Smooth muscle cell (in vitro differentiated cells): Measurements from ENCODE around the gene KLHDC1. TPM values are rescaled to one million over a fixed set of nuclear protein-coding genes. Genes with fewer than 3 reads are reported as not detected.

Experiments
- DNase-seq: peaks from one replicate; lab custom pipeline; 2025; ENCODE audit not compliant: unreplicated experiment; lab: John Stamatoyannopoulos, UW
- H2AFZ ChIP-seq: fragments of 200-600 bp; sonication (generic); 2 replicates; pipeline ENCODE4 v1.6.0; 2016; ENCODE audit warnings: antibody characterized with exemption, low read depth, mild to moderate bottlenecking
- H3F3A ChIP-seq: fragments of 200-600 bp; sonication (generic); 2 replicates; pipeline ENCODE4 v1.6.0; 2017; ENCODE audit warnings: antibody characterized with exemption, low read depth
- H3K27ac ChIP-seq: fragments of 200-600 bp; sonication (generic); 2 replicates; pipeline ENCODE4 v1.5.1; 2016; ENCODE audit warnings: low read depth, mild to moderate bottlenecking
- H3K27me3 ChIP-seq: fragments of 200-600 bp; sonication (generic); 2 replicates; pipeline ENCODE4 v1.6.1; 2016; ENCODE audit warnings: low read depth, mild to moderate bottlenecking
- H3K36me3 ChIP-seq: fragments of 200-600 bp; sonication (generic); 2 replicates; pipeline ENCODE4 v1.5.1; 2016; ENCODE audit warnings: low read depth
- H3K4me1 ChIP-seq: fragments of 200-600 bp; sonication (generic); 2 replicates; pipeline ENCODE4 v1.5.1; 2016; ENCODE audit warnings: low read depth
- H3K4me2 ChIP-seq: fragments of 200-600 bp; sonication (generic); 2 replicates; pipeline ENCODE4 v1.6.0; 2016; ENCODE audit warnings: mild to moderate bottlenecking
- H3K4me3 ChIP-seq: fragments of 200-600 bp; sonication (generic); 2 replicates; pipeline ENCODE4 v1.5.1; 2016; ENCODE audit warnings: mild to moderate bottlenecking
- H3K79me2 ChIP-seq: fragments of 200-600 bp; sonication (generic); 2 replicates; pipeline ENCODE4 v1.6.0; 2016; ENCODE audit warnings: low read depth, mild to moderate bottlenecking
- H3K9ac ChIP-seq: fragments of 200-600 bp; sonication (generic); 2 replicates; pipeline ENCODE4 v1.6.0; 2016; ENCODE audit warnings: low read depth
- H3K9me3 ChIP-seq: fragments of 200-600 bp; sonication (generic); replicated peaks from 2 replicates; pipeline ENCODE4 v1.5.1; 2016; ENCODE audit warnings: low read depth
- H4K20me1 ChIP-seq: fragments of 200-600 bp; sonication (generic); 2 replicates; pipeline ENCODE4 v1.6.0; 2016; ENCODE audit warnings: low read depth
- CTCF ChIP-seq: fragments of 200-600 bp; sonication (generic); IDR thresholded peaks from 2 replicates; pipeline ENCODE4 v1.5.1; 2017; ENCODE audit warnings: borderline replicate concordance, mild to moderate bottlenecking, antibody characterized with exemption; ENCODE audit not compliant: insufficient read depth, poor library complexity, severe bottlenecking
- WGBS: methylation state at CpG from one replicate; pipeline ENCODE4 v1.1.7; 2016; ENCODE audit warnings: low lambda C conversion rate; 5-methylcytosine and 5-hydroxymethylcytosine counted together
- polyA plus RNA-seq: library from polyadenylated mRNA; unstranded; fragments of >200 nt; fragmentation: Nextera tagmentation; extraction: Ambion mirVana; gene quantifications from 2 replicates; pipeline ENCODE4 v1.2.1, GENCODE V29; 2016
- total RNA-seq: library from RNA; depleted of rRNA; stranded (reverse); fragments of >200 nt; gene quantifications from 2 replicates; pipeline ENCODE4 v1.2.3, GENCODE V29; 2014

KLHDC1 gene
- total and polyA plus RNA-seq, 2 experiments from 2014 or later: 5.1 to 5.9 TPM

- Histone ChIP-seq H3K9me3 (no peaks in the 10 kb centered on the region), H3K79me2 (peaks cover 39% of the 10 kb centered on the region), H3K36me3 (no peaks in the 10 kb centered on the region), H3K4me2 (peak within 1 kb of the TSS; percentile 87), H3K27me3 (no peaks in the 10 kb centered on the region), H4K20me1 (peaks cover 9% of the 10 kb centered on the region), H3F3A (peaks cover 7% of the 10 kb centered on the region), H2AFZ (peak within 1 kb of the TSS; percentile 65), H3K4me3 (peak within 1 kb of the TSS; percentile 97), H3K4me1 (peaks cover 5% of the 10 kb centered on the region), H3K9ac (peak within 1 kb of the TSS; percentile 97), H3K27ac (peak within 1 kb of the TSS; percentile 94)
- WGBS: under 1% methylated on average over 84 of the region's 86 CpGs
- peak; percentile 62 for DNase-seq
- peak; percentile 23 for TF ChIP-seq CTCF
Measured at GRCh38 chr14:49767571-49768300, 74.8 kb downstream of the KLHDC1 start, which contains the start of gene KLHDC2. Gene KLHDC2 (plus strand): TSS chr14:49768153. CDS start chr14:49768469, 316 bp downstream.

GRCh38 chr14:49768301-49769121 is 75.6 kb downstream of the KLHDC1 start:
- Histone ChIP-seq H3K4me1 (peaks cover 5% of the 10 kb centered on the region), H3K27ac (peak overlapping the region; percentile 94), H2AFZ (peak overlapping the region; percentile 17), H3K27me3 (no peaks in the 10 kb centered on the region), H3F3A (peaks cover 7% of the 10 kb centered on the region), H3K79me2 (peaks cover 39% of the 10 kb centered on the region), H4K20me1 (peaks cover 9% of the 10 kb centered on the region), H3K4me2 (peak overlapping the region; percentile 87), H3K9me3 (no peaks in the 10 kb centered on the region), H3K4me3 (peak overlapping the region; percentile 97), H3K9ac (peak overlapping the region; percentile 97), H3K36me3 (no peaks in the 10 kb centered on the region)
- WGBS: 1% methylated on average over 49 of the region's 67 CpGs
- peak; percentile 38 for DNase-seq
- TF ChIP-seq CTCF: no peak

GRCh38 chr14:49769171-49769570 is 76.3 kb downstream of the KLHDC1 start:
- Histone ChIP-seq H3K9ac (peak overlapping the region; percentile 97), H3K79me2 (peaks cover 39% of the 10 kb centered on the region), H3F3A (peaks cover 7% of the 10 kb centered on the region), H3K4me3 (peak overlapping the region; percentile 97), H3K4me1 (peaks cover 5% of the 10 kb centered on the region), H3K4me2 (peak overlapping the region; percentile 87), H3K9me3 (no peaks in the 10 kb centered on the region), H2AFZ (no peak overlapping the region), H3K36me3 (no peaks in the 10 kb centered on the region), H3K27ac (peak overlapping the region; percentile 94), H4K20me1 (peaks cover 9% of the 10 kb centered on the region), H3K27me3 (no peaks in the 10 kb centered on the region)
- WGBS: 30% methylated on average over 6 of the region's 6 CpGs
- TF ChIP-seq CTCF: no peak
- DNase-seq: no peak
